PFSK-1 (cell line): Measurements from ENCODE around the gene CABYR.

ENCODE experiments used
- FOXP2 ChIP-seq: optimal IDR thresholded peaks from 2 replicates; pipeline ENCODE3; 2011; ENCODE audit warnings: borderline replicate concordance, control low read depth, inconsistent platforms; ENCODE audit not compliant: insufficient read depth; ENCODE audit errors: extremely low read length, extremely low read depth
- POLR2AphosphoS5 ChIP-seq: IDR thresholded peaks from 2 replicates; pipeline ENCODE4 v1.6.1; 2012; ENCODE audit warnings: low read depth, mild to moderate bottlenecking, control low read depth, low read length, moderate library complexity
- REST ChIP-seq, 2 experiments: IDR thresholded peaks; 2 replicates each; pipeline versions ENCODE4 v1.6.1 to v1.8.0; 2011 to 2012; ENCODE audit warnings: low read depth in 2 of 2, low read length in 2 of 2, control low read depth in 1 of 2, inconsistent platforms in 1 of 2, mild to moderate bottlenecking in 1 of 2, moderate library complexity in 1 of 2; ENCODE audit not compliant: insufficient read depth in 1 of 2
- SIN3A ChIP-seq: IDR thresholded peaks from 2 replicates; pipeline ENCODE4 v1.6.1; 2012; ENCODE audit warnings: mild to moderate bottlenecking, low read length, moderate library complexity, borderline replicate concordance; ENCODE audit not compliant: insufficient read depth
- TAF1 ChIP-seq: IDR thresholded peaks from 2 replicates; pipeline ENCODE4 v1.6.1; 2012; ENCODE audit warnings: low read length, control low read depth, borderline replicate concordance; ENCODE audit not compliant: insufficient read depth

The CABYR gene

GRCh38 chr18:24204904-24205303, 66.0 kb downstream of the CABYR start:
- no peak for TF ChIP-seq FOXP2
- no peak for TF ChIP-seq SIN3A
- TF ChIP-seq REST (IDR thresholded peaks at IDR 0.05; ENCODE audit: insufficient read depth in 1 of 2, low read depth in 2 of 2, low read length in 2 of 2), result no peak
- TF ChIP-seq TAF1, result no peak
- no peak for TF ChIP-seq POLR2AphosphoS5

GRCh38 chr18:24208270-24209035, 69.6 kb downstream of the CABYR start:
- TF ChIP-seq SIN3A, result no peak
- TF ChIP-seq FOXP2, result no peak
- TF ChIP-seq POLR2AphosphoS5, result no peak
- no peak for TF ChIP-seq TAF1
- no peak for TF ChIP-seq REST (IDR thresholded peaks at IDR 0.05; ENCODE audit: insufficient read depth in 1 of 2, low read depth in 2 of 2, low read length in 2 of 2)

- TF ChIP-seq TAF1, result no peak
- TF ChIP-seq POLR2AphosphoS5, result no peak
These were observed 70.7 kb downstream of the CABYR start for GRCh38 chr18:24209558-24209957.
